SK-N-SH (cell line): ENCODE measurements around the gene RNF148. TPM values are rescaled to one million over a fixed set of nuclear protein-coding genes. Genes with fewer than 3 reads are reported as not detected.

ENCODE experiments used
- CTCF ChIA-PET: fragments of 300-600, 350-600 bp; formaldehyde crosslinking; extraction: SDS; loops from one replicate; lab custom pipeline; 2021; lab: Yijun Ruan, JAX
- POLR2A ChIA-PET: fragments of 350-600 bp; sonication (Branson Sonifier 250); formaldehyde crosslinking; extraction: SDS; loops from one replicate; lab custom pipeline; 2020; ENCODE audit warnings: antibody characterized with exemption, inconsistent platforms; lab: Yijun Ruan, JAX
- DNase-seq: peaks from one replicate; pipeline ENCODE4 v3.0.0; 2012
- H2AFZ ChIP-seq: fragments of 200-600 bp; sonication (generic); 2 replicates; pipeline ENCODE4 v1.8.1; 2016; ENCODE audit warnings: antibody characterized with exemption, mild to moderate bottlenecking, low read depth
- H3F3A ChIP-seq: fragments of 200-600 bp; sonication (generic); replicated peaks from 2 replicates; pipeline ENCODE3; 2016; ENCODE audit warnings: antibody characterized with exemption, mild to moderate bottlenecking; ENCODE audit not compliant: insufficient read depth
- H3K27ac ChIP-seq, 2 experiments: fragments of 200-500 bp in 1 of 2; fragments of 200-600 bp in 1 of 2; sonication (Bioruptor generic) in 1 of 2; sonication (generic), shearing (Covaris generic) in 1 of 2; 2 replicates each; pipeline versions ENCODE4 v1.5.1 to v1.6.1; 2014 to 2016; ENCODE audit warnings: low read depth in 2 of 2, inconsistent platforms in 1 of 2, low read length in 1 of 2, mild to moderate bottlenecking in 1 of 2, mixed read lengths in 1 of 2
- H3K27me3 ChIP-seq: fragments of 200-600 bp; sonication (generic), shearing (Covaris generic); 2 replicates; pipeline ENCODE4 v1.6.1; 2016; ENCODE audit warnings: mixed run types; ENCODE audit not compliant: insufficient read depth
- H3K36me3 ChIP-seq, 2 experiments: fragments of 200-500 bp in 1 of 2; fragments of 200-600 bp in 1 of 2; sonication (Bioruptor generic) in 1 of 2; sonication (generic) in 1 of 2; replicated peaks in 1 of 2; 2 replicates each; pipeline versions ENCODE3 to v1.5.1; 2014 to 2016; ENCODE audit warnings: low read length in 1 of 2, mild to moderate bottlenecking in 1 of 2; ENCODE audit not compliant: insufficient read depth in 2 of 2, control insufficient read depth in 1 of 2
- H3K4me1 ChIP-seq, 2 experiments: fragments of 200-500 bp in 1 of 2; fragments of 200-600 bp in 1 of 2; sonication (Bioruptor generic) in 1 of 2; sonication (generic), shearing (Covaris generic) in 1 of 2; 2 replicates each; pipeline versions ENCODE4 v1.5.1 to v1.6.1; 2014 to 2016; ENCODE audit warnings: low read depth in 1 of 2, low read length in 1 of 2, mixed run types in 1 of 2; ENCODE audit not compliant: insufficient read depth in 2 of 2, control insufficient read depth in 1 of 2
- H3K4me2 ChIP-seq: fragments of 200-600 bp; sonication (generic), shearing (Covaris generic); 2 replicates; pipeline ENCODE4 v1.6.1; 2017; ENCODE audit warnings: mixed run types
- H3K4me3 ChIP-seq, 2 experiments: fragments of 200-500 bp in 1 of 2; fragments of 200-600 bp in 1 of 2; sonication (Bioruptor generic) in 1 of 2; sonication (generic), shearing (Covaris generic) in 1 of 2; 2 replicates each; pipeline versions ENCODE4 v1.5.1 to v1.8.1; 2014 to 2016; ENCODE audit warnings: low read depth in 2 of 2, inconsistent platforms in 1 of 2, low read length in 1 of 2, mild to moderate bottlenecking in 1 of 2, mixed read lengths in 1 of 2, moderate library complexity in 1 of 2
- H3K79me2 ChIP-seq: fragments of 200-600 bp; sonication (generic); 2 replicates; pipeline ENCODE4 v1.8.1; 2017; ENCODE audit warnings: mild to moderate bottlenecking; ENCODE audit not compliant: insufficient read depth
- H3K9ac ChIP-seq: fragments of 200-600 bp; sonication (generic); 2 replicates; pipeline ENCODE4 v1.6.1; 2017; ENCODE audit warnings: mixed run types
- H3K9me2 ChIP-seq: fragments of 200-600 bp; sonication (generic); 2 replicates; pipeline ENCODE4 v1.6.1; 2017; ENCODE audit warnings: mixed run types
- H3K9me3 ChIP-seq: fragments of 200-600 bp; sonication (generic); 2 replicates; pipeline ENCODE4 v1.6.1; 2017; ENCODE audit warnings: mixed run types, mild to moderate bottlenecking, moderate library complexity
- H4K20me1 ChIP-seq: fragments of 200-600 bp; sonication (generic); 2 replicates; pipeline ENCODE4 v1.6.1; 2017; ENCODE audit warnings: mild to moderate bottlenecking, mixed run types; ENCODE audit not compliant: insufficient read depth
- CHD2 ChIP-seq: fragments of 150-350 bp; IDR thresholded peaks from 2 replicates; pipeline ENCODE4 v1.6.1; 2018; ENCODE audit warnings: low read length; ENCODE audit not compliant: partially characterized antibody
- ELF1 ChIP-seq: IDR thresholded peaks from 2 replicates; pipeline ENCODE4 v1.4.0; 2012
- EP300 ChIP-seq, 2 experiments: IDR thresholded peaks; 2 replicates each; pipeline versions ENCODE4 v1.4.0 to v1.6.1; 2012; ENCODE audit warnings: borderline replicate concordance in 1 of 2, low read depth in 1 of 2, low read length in 1 of 2
- EZH2phosphoT487 ChIP-seq: fragments of 200-600 bp; sonication (generic); IDR thresholded peaks from 2 replicates; pipeline ENCODE4 v1.6.1; 2017; ENCODE audit warnings: low read depth, mixed run types, mild to moderate bottlenecking, antibody characterized with exemption, moderate library complexity, borderline replicate concordance
- FOSL2 ChIP-seq: IDR thresholded peaks from 2 replicates; pipeline ENCODE4 v1.4.0; 2012; ENCODE audit warnings: low read depth, mild to moderate bottlenecking, moderate library complexity, borderline replicate concordance
- FOXM1 ChIP-seq: IDR thresholded peaks from 2 replicates; pipeline ENCODE4 v1.4.0; 2012; ENCODE audit warnings: low read depth, mild to moderate bottlenecking
- MEF2A ChIP-seq: IDR thresholded peaks from 2 replicates; pipeline ENCODE4 v1.4.0; 2012; ENCODE audit warnings: low read depth, borderline replicate concordance
- MXI1 ChIP-seq: IDR thresholded peaks from 2 replicates; pipeline ENCODE4 v1.6.1; 2012; ENCODE audit warnings: mild to moderate bottlenecking, low read depth, low read length, improper control_type of control experiment
- NRF1 ChIP-seq: IDR thresholded peaks from 2 replicates; pipeline ENCODE4 v1.6.1; 2012; ENCODE audit warnings: low read depth, mild to moderate bottlenecking, low read length
- POLR2AphosphoS5 ChIP-seq: IDR thresholded peaks from 2 replicates; pipeline ENCODE4 v1.6.1; 2012; ENCODE audit warnings: low read depth, low read length
- RFX5 ChIP-seq: IDR thresholded peaks from 2 replicates; pipeline ENCODE4 v1.6.1; 2012; ENCODE audit warnings: mild to moderate bottlenecking, improper control_type of control experiment, low read length
- SIN3A ChIP-seq: IDR thresholded peaks from 2 replicates; pipeline ENCODE4 v1.6.1; 2012; ENCODE audit warnings: low read depth, mild to moderate bottlenecking, low read length, moderate library complexity, borderline replicate concordance
- SMC3 ChIP-seq: IDR thresholded peaks from 2 replicates; pipeline ENCODE4 v1.6.1; 2012; ENCODE audit warnings: low read depth, low read length, improper control_type of control experiment
- TAF1 ChIP-seq: IDR thresholded peaks from 2 replicates; pipeline ENCODE4 v1.6.1; 2012; ENCODE audit warnings: low read depth, mild to moderate bottlenecking, low read length, moderate library complexity, borderline replicate concordance
- WGBS: methylation state at CpG from one replicate; pipeline ENCODE4 v1.1.6; 2017; ENCODE audit warnings: low lambda C conversion rate; 5-methylcytosine and 5-hydroxymethylcytosine counted together
- polyA plus RNA-seq, 3 experiments: library from polyadenylated mRNA; depleted of rRNA; stranded (reverse); fragments of >200 nt; gene quantifications; 2 replicates each; pipeline ENCODE4 v1.2.3, GENCODE V29; 2012
- TF ChIP-seq, protein P1 (sequence below): fragments of 150-350 bp; IDR thresholded peaks from 2 replicates; pipeline ENCODE4 v1.6.1; 2016; ENCODE audit warnings: mild to moderate bottlenecking, low read depth, low read length
- TF ChIP-seq, protein P2 (sequence below): fragments of 200-600 bp; sonication (generic); IDR thresholded peaks from 2 replicates; pipeline ENCODE4 v1.6.1; 2017; ENCODE audit warnings: antibody characterized with exemption, mild to moderate bottlenecking, moderate library complexity
- TF ChIP-seq, protein P3 (sequence below): fragments of 150-350 bp; IDR thresholded peaks from 2 replicates; pipeline ENCODE4 v1.6.1; 2017; ENCODE audit warnings: antibody characterized with exemption, low read length, low read depth, borderline replicate concordance

Gene RNF148
- polyA plus RNA-seq, 1 of the 3 experiments (the other 2 are of a cell fraction) = not detected

DNA sequence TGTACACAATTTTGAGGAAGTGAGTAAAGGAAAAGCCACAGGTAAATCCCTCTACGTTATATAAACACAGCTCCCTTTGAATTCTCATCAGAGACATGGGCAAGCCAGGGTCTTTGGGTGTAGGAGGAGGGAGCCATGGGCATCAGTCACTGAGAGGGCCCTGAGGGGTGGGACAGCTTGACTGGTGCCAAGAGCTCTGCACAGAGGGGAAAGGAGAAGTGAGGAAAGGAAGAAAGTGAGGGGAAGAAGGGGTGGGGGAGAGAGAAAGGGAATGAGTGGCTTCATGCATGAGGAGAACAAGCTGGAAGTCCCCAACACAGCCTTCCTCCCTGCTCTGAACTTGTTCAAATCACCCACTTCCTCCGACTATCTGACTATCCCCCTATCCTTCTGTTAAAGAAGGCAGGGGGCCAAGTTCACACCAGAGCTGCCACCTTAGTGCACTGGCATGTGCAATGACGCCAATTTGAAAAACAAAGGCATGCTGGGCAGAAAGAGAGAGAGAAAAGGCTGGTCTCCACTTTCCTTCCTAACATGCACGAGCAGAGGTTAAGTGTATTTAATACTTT is 16.4 kb upstream of the RNF148 start:
- Histone ChIP-seq H3K9ac (no peak overlapping the region), H2AFZ (no peak overlapping the region), H3F3A (no peaks in the 10 kb centered on the region), H3K79me2 (no peaks in the 10 kb centered on the region), H3K27ac (no peak overlapping the region), H3K9me3 (no peaks in the 10 kb centered on the region), H3K4me2 (no peak overlapping the region), H3K4me1 (no peaks in the 10 kb centered on the region), H3K9me2 (no peaks in the 10 kb centered on the region), H3K36me3 (no peaks in the 10 kb centered on the region), H3K4me3 (no peak overlapping the region), H3K27me3 (peaks cover 5% of the 10 kb centered on the region; the same call in 1 of the 2 replicates), H4K20me1 (no peaks in the 10 kb centered on the region)
- DNase-seq = no peak
- POLR2A ChIA-PET = no interaction called here
- TF ChIP-seq, protein P1, sequence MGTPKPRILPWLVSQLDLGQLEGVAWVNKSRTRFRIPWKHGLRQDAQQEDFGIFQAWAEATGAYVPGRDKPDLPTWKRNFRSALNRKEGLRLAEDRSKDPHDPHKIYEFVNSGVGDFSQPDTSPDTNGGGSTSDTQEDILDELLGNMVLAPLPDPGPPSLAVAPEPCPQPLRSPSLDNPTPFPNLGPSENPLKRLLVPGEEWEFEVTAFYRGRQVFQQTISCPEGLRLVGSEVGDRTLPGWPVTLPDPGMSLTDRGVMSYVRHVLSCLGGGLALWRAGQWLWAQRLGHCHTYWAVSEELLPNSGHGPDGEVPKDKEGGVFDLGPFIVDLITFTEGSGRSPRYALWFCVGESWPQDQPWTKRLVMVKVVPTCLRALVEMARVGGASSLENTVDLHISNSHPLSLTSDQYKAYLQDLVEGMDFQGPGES = no peak
- TF ChIP-seq FOXM1 (no peak), SMC3 (no peak)
- TF ChIP-seq, protein P2, sequence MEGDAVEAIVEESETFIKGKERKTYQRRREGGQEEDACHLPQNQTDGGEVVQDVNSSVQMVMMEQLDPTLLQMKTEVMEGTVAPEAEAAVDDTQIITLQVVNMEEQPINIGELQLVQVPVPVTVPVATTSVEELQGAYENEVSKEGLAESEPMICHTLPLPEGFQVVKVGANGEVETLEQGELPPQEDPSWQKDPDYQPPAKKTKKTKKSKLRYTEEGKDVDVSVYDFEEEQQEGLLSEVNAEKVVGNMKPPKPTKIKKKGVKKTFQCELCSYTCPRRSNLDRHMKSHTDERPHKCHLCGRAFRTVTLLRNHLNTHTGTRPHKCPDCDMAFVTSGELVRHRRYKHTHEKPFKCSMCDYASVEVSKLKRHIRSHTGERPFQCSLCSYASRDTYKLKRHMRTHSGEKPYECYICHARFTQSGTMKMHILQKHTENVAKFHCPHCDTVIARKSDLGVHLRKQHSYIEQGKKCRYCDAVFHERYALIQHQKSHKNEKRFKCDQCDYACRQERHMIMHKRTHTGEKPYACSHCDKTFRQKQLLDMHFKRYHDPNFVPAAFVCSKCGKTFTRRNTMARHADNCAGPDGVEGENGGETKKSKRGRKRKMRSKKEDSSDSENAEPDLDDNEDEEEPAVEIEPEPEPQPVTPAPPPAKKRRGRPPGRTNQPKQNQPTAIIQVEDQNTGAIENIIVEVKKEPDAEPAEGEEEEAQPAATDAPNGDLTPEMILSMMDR = no peak
- CTCF ChIA-PET = no interaction called here
- WGBS = 2% methylated on average over 4 of the region's 4 CpGs

DNA sequence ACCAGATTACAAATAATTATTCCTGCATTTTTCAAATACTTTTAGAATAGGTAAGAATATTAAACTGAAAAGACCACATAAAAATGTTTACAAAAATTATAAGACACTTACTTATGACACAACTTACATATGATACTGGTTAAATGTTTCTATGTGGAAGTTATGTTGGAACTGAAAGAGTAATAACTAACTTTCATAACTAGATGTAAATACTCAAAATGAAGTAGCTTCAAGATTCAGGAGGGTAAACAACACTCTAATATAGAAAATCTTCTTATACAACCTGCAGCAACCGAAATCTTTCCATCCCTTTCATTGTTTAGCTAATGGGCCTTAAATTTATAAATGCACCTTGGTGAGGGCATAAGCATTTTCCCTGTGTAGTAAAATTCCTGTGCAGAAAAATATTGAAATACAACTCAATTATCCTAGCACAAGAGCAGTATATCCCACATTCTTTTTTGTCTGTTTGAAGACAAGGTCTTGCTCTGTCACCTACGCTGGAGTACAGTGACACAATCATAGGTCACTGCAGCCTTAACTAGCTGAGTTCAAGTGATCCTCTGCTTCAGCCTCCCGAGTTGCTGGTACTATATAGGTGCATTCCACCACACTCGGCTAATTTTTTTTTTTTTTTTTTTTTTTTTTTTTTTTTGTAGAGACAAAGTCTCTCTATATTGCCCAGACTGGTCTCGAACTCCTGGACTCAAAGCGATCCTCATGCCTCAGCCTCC is 14.8 kb upstream of the RNF148 start:
- WGBS = 10% methylated on average over 6 of the region's 6 CpGs
- no peak overlapping the region for H3K9ac ChIP-seq
- no peaks in the 10 kb centered on the region for H3K9me2 ChIP-seq
- DNase-seq = no peak
- H3K4me1 ChIP-seq = no peaks in the 10 kb centered on the region
- no peaks in the 10 kb centered on the region for H4K20me1 ChIP-seq
- no peaks in the 10 kb centered on the region for H3K9me3 ChIP-seq
- peaks cover 5% of the 10 kb centered on the region; the same call in 1 of the 2 replicates for H3K27me3 ChIP-seq
- no peak overlapping the region for H3K4me3 ChIP-seq
- no peak overlapping the region for H3K4me2 ChIP-seq
- no peak overlapping the region for H2AFZ ChIP-seq
- H3K36me3 ChIP-seq = no peaks in the 10 kb centered on the region
- H3F3A ChIP-seq = no peaks in the 10 kb centered on the region
- POLR2A ChIA-PET = no interaction called here
- H3K79me2 ChIP-seq = no peaks in the 10 kb centered on the region
- CTCF ChIA-PET = no interaction called here
- H3K27ac ChIP-seq = no peak overlapping the region
- TF ChIP-seq RFX5 = no peak
- TF ChIP-seq, protein P3, sequence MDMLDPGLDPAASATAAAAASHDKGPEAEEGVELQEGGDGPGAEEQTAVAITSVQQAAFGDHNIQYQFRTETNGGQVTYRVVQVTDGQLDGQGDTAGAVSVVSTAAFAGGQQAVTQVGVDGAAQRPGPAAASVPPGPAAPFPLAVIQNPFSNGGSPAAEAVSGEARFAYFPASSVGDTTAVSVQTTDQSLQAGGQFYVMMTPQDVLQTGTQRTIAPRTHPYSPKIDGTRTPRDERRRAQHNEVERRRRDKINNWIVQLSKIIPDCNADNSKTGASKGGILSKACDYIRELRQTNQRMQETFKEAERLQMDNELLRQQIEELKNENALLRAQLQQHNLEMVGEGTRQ = no peak
- no peak for TF ChIP-seq MXI1
- TF ChIP-seq FOXM1 = no peak
- no peak for TF ChIP-seq TAF1
- no peak for TF ChIP-seq FOSL2
- no peak for TF ChIP-seq EZH2phosphoT487
- no peak for TF ChIP-seq ELF1
- TF ChIP-seq EP300 (IDR thresholded peaks at IDR 0.05; ENCODE audit: borderline replicate concordance in 1 of 2, low read depth in 1 of 2, low read length in 1 of 2) = no peak
- TF ChIP-seq SIN3A = no peak
- TF ChIP-seq NRF1 = no peak
- no peak for TF ChIP-seq MEF2A
- TF ChIP-seq, protein P2 = no peak
- TF ChIP-seq POLR2AphosphoS5 = no peak
- TF ChIP-seq CHD2 = no peak
